ENCODE data around the gene AHCYL2. TPM values are rescaled to one million over a fixed set of nuclear protein-coding genes. Genes with fewer than 3 reads are reported as not detected.

AHCYL2 gene
- total RNA-seq, 1 donor from 2014 or later: 91.0 TPM

GRCh38 chr7:129412501-129412900, 187.7 kb downstream of the AHCYL2 start:
- Histone ChIP-seq H3K4me1 (no peaks in the 10 kb centered on the region), H3K27me3 (ENCODE audit: low read depth) (no peaks in the 10 kb centered on the region), H3K9me3 (no peaks in the 10 kb centered on the region), H3K27ac (no peak overlapping the region), H3K4me3 (no peak overlapping the region), H3K36me3 (peaks cover 60% of the 10 kb centered on the region)
- DNase-seq: no peak
- intact Hi-C loops (cut with DNase I): no loop called here
- no peak for TF ChIP-seq CTCF (IDR thresholded peaks at IDR 0.05)
- no peak for ATAC-seq

GRCh38 chr7:129417073-129417472, 192.2 kb downstream of the AHCYL2 start:
- ATAC-seq (no peak), DNase-seq (no peak)
- H3K4me3 ChIP-seq: no peak overlapping the region
- intact Hi-C loops (cut with DNase I): no loop called here
- H3K27me3 ChIP-seq (ENCODE audit: low read depth): no peaks in the 10 kb centered on the region
- H3K27ac ChIP-seq: no peak overlapping the region
- TF ChIP-seq CTCF (IDR thresholded peaks at IDR 0.05): no peak
- no peaks in the 10 kb centered on the region for H3K4me1 ChIP-seq
- H3K36me3 ChIP-seq: peaks cover 46% of the 10 kb centered on the region
- H3K9me3 ChIP-seq: no peaks in the 10 kb centered on the region

GRCh38 chr7:129421717-129422250, 197.0 kb downstream of the AHCYL2 start:
- Histone ChIP-seq H3K4me1 (no peaks in the 10 kb centered on the region), H3K9me3 (no peaks in the 10 kb centered on the region), H3K36me3 (peaks cover 56% of the 10 kb centered on the region), H3K27ac (no peak overlapping the region), H3K27me3 (ENCODE audit: low read depth) (no peaks in the 10 kb centered on the region), H3K4me3 (no peak overlapping the region)
- TF ChIP-seq CTCF (IDR thresholded peaks at IDR 0.05): no peak
- intact Hi-C loops (cut with DNase I): no loop called here
- DNase-seq: no peak
- no peak for ATAC-seq

GRCh38 chr7:129422727-129423126, 197.9 kb downstream of the AHCYL2 start:
- Histone ChIP-seq H3K4me1 (no peaks in the 10 kb centered on the region), H3K9me3 (no peaks in the 10 kb centered on the region), H3K36me3 (peaks cover 66% of the 10 kb centered on the region), H3K4me3 (no peak overlapping the region), H3K27ac (no peak overlapping the region), H3K27me3 (ENCODE audit: low read depth) (no peaks in the 10 kb centered on the region)
- intact Hi-C loops (cut with DNase I): no loop called here
- TF ChIP-seq CTCF (IDR thresholded peaks at IDR 0.05): no peak
- no peak for ATAC-seq
- no peak for DNase-seq

GRCh38 chr7:129423700-129424410, 199.0 kb downstream of the AHCYL2 start:
- TF ChIP-seq CTCF (IDR thresholded peaks at IDR 0.05): no peak
- Histone ChIP-seq H3K4me1 (no peaks in the 10 kb centered on the region), H3K27me3 (ENCODE audit: low read depth) (no peaks in the 10 kb centered on the region), H3K27ac (no peak overlapping the region), H3K4me3 (no peak overlapping the region), H3K9me3 (no peaks in the 10 kb centered on the region), H3K36me3 (peaks cover 75% of the 10 kb centered on the region)
- DNase-seq: no peak
- no peak for ATAC-seq
- intact Hi-C loops (cut with DNase I): no loop called here
